HEK293 (cell line): Measurements from ENCODE around the gene PACS2.

ENCODE experiments used
- CTCF ChIP-seq: fragments of 450-650 bp; formaldehyde crosslinking; IDR thresholded peaks from 2 replicates; pipeline ENCODE4 v1.5.1; 2016; ENCODE audit warnings: missing biosample characterization, missing genetic modification characterization
- ZNF302 ChIP-seq: fragments of 450-650 bp; formaldehyde crosslinking; IDR thresholded peaks from 2 replicates; pipeline ENCODE4 v1.5.1; 2016; ENCODE audit warnings: missing biosample characterization, missing genetic modification characterization, low read depth
- ZNF548 ChIP-seq: fragments of 450-650 bp; formaldehyde crosslinking; IDR thresholded peaks from 2 replicates; pipeline ENCODE4 v1.5.1; 2016; ENCODE audit warnings: missing biosample characterization, missing genetic modification characterization
- ZNF561 ChIP-seq: fragments of 450-650 bp; IDR thresholded peaks from 2 replicates; pipeline ENCODE4 v1.5.1; 2018; ENCODE audit warnings: missing biosample characterization, missing genetic modification characterization, borderline replicate concordance
- ZNF701 ChIP-seq: fragments of 450-650 bp; formaldehyde crosslinking; IDR thresholded peaks from 2 replicates; pipeline ENCODE4 v1.5.1; 2016; ENCODE audit warnings: missing biosample characterization, missing genetic modification characterization
- TF ChIP-seq, protein P1 (sequence below): fragments of 450-650 bp; formaldehyde crosslinking; conservative IDR thresholded peaks from 2 replicates; pipeline ENCODE4 v1.5.1; 2016; ENCODE audit warnings: low read depth, missing biosample characterization, missing genetic modification characterization
- TF ChIP-seq, protein P2 (sequence below): fragments of 450-650 bp; IDR thresholded peaks from 2 replicates; pipeline ENCODE4 v1.5.1; 2018; ENCODE audit warnings: missing biosample characterization, missing genetic modification characterization

DNA sequence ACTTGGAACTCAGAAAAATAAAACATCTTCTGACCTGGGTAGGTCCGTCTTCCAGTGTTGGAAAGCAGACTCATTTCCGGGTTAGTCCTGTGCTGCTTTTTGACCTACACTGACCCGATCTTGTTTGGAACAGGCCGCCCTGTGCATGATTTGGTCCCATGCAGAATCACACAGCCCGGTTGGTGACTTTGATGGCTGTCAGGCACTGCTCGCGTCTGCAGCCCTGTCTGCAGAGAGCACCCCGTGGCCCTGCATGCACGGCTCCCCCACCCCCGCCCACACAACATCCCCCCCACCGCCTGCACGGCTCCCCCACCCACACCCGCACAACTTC lies 31.6 kb downstream of the PACS2 start:
- no peak for TF ChIP-seq ZNF548 (tag by site-specific recombination)
- no peak for TF ChIP-seq CTCF (tag by site-specific recombination)
- TF ChIP-seq ZNF302 (tag by site-specific recombination), result no peak
- TF ChIP-seq, protein P1, sequence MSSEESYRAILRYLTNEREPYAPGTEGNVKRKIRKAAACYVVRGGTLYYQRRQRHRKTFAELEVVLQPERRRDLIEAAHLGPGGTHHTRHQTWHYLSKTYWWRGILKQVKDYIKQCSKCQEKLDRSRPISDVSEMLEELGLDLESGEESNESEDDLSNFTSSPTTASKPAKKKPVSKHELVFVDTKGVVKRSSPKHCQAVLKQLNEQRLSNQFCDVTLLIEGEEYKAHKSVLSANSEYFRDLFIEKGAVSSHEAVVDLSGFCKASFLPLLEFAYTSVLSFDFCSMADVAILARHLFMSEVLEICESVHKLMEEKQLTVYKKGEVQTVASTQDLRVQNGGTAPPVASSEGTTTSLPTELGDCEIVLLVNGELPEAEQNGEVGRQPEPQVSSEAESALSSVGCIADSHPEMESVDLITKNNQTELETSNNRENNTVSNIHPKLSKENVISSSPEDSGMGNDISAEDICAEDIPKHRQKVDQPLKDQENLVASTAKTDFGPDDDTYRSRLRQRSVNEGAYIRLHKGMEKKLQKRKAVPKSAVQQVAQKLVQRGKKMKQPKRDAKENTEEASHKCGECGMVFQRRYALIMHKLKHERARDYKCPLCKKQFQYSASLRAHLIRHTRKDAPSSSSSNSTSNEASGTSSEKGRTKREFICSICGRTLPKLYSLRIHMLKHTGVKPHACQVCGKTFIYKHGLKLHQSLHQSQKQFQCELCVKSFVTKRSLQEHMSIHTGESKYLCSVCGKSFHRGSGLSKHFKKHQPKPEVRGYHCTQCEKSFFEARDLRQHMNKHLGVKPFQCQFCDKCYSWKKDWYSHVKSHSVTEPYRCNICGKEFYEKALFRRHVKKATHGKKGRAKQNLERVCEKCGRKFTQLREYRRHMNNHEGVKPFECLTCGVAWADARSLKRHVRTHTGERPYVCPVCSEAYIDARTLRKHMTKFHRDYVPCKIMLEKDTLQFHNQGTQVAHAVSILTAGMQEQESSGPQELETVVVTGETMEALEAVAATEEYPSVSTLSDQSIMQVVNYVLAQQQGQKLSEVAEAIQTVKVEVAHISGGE, result no peak
- TF ChIP-seq, protein P2, sequence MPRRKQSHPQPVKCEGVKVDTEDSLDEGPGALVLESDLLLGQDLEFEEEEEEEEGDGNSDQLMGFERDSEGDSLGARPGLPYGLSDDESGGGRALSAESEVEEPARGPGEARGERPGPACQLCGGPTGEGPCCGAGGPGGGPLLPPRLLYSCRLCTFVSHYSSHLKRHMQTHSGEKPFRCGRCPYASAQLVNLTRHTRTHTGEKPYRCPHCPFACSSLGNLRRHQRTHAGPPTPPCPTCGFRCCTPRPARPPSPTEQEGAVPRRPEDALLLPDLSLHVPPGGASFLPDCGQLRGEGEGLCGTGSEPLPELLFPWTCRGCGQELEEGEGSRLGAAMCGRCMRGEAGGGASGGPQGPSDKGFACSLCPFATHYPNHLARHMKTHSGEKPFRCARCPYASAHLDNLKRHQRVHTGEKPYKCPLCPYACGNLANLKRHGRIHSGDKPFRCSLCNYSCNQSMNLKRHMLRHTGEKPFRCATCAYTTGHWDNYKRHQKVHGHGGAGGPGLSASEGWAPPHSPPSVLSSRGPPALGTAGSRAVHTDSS (tag by site-specific recombination), result no peak
- no peak for TF ChIP-seq ZNF701 (tag by site-specific recombination)
- no peak for TF ChIP-seq ZNF561
